ENCODE results near the gene MAPKAP1. TPM values are rescaled to one million over a fixed set of nuclear protein-coding genes. Genes with fewer than 3 reads are reported as not detected.

The MAPKAP1 gene
- total RNA-seq (47.3 TPM), polyA plus RNA-seq (ENCODE audit: insufficient read depth in 1 of 8, insufficient read length in 8 of 8, low replicate concordance in 1 of 8) (10 to 100 TPM; 55.1 to 67.3 (median 59.7) TPM)
- long read RNA-seq, donor 1, partial matches to known transcripts, result 0 of 7 reads
- long read RNA-seq, donor 1, other reads (novel, unspliced or antisense), result 0 of 7 reads
- long read RNA-seq, donor 2, result 0 reads
- long read RNA-seq, donor 3, transcript MAPKAP1-201 (12 exons, 3,395 nt), result major isoform, 15 of 45 reads
- long read RNA-seq, donor 3, partial matches to known transcripts, result 26 of 45 reads
- long read RNA-seq, donor 3, other reads (novel, unspliced or antisense), result 0 of 45 reads
- long read RNA-seq, donor 4, partial matches to known transcripts, result 10 of 15 reads
- long read RNA-seq, donor 4, other reads (novel, unspliced or antisense), result 0 of 15 reads
- long read RNA-seq, donor 5, transcript MAPKAP1-201 (12 exons, 3,395 nt), result major isoform, 13 of 69 reads
- long read RNA-seq, donor 5, transcript MAPKAP1-202 (11 exons, 3,256 nt), result minor isoform, 10 of 69 reads
- long read RNA-seq, donor 5, partial matches to known transcripts, result 42 of 69 reads
- long read RNA-seq, donor 5, other reads (novel, unspliced or antisense), result 0 of 69 reads
- long read RNA-seq, donor 6, transcript MAPKAP1-201 (12 exons, 3,395 nt), result major isoform, 8 of 34 reads
- long read RNA-seq, donor 6, transcript MAPKAP1-202 (11 exons, 3,256 nt), result minor isoform, 6 of 34 reads
- long read RNA-seq, donor 6, partial matches to known transcripts, result 12 of 34 reads
- long read RNA-seq, donor 6, other reads (novel, unspliced or antisense), result 0 of 34 reads
- long read RNA-seq, donor 7, partial matches to known transcripts, result 0 of 8 reads
- long read RNA-seq, donor 7, other reads (novel, unspliced or antisense), result 0 of 8 reads
- long read RNA-seq, donor 8, transcript MAPKAP1-201 (12 exons, 3,395 nt), result major isoform, 5 of 8 reads
- long read RNA-seq, donor 8, partial matches to known transcripts, result 0 of 8 reads
- long read RNA-seq, donor 8, other reads (novel, unspliced or antisense), result 0 of 8 reads
- long read RNA-seq, donor 9, partial matches to known transcripts, result 0 of 6 reads
- long read RNA-seq, donor 9, other reads (novel, unspliced or antisense), result 0 of 6 reads
- long read RNA-seq, donor 10, transcript MAPKAP1-201 (12 exons, 3,395 nt), result major isoform, 6 of 11 reads
- long read RNA-seq, donor 10, partial matches to known transcripts, result 0 of 11 reads
- long read RNA-seq, donor 10, other reads (novel, unspliced or antisense), result 0 of 11 reads
- long read RNA-seq, donor 11, partial matches to known transcripts, result 19 of 29 reads
- long read RNA-seq, donor 11, other reads (novel, unspliced or antisense), result 0 of 29 reads

GRCh38 chr9:125706651-125707471, at the start of gene MAPKAP1:
Gene MAPKAP1, minus strand, starts transcription at chr9:125707208. Its CDS starts 34,634 bp downstream, at chr9:125672574.
- H3K27ac ChIP-seq (ENCODE audit: low read length), result peak within 1 kb of the TSS; percentile 49
- H3K9me3 ChIP-seq (replicated peaks; ENCODE audit: control insufficient read depth, low read depth, low read length), result no peaks in the 10 kb centered on the region
- peaks cover 15% of the 10 kb centered on the region for H3K4me1 ChIP-seq (ENCODE audit: control insufficient read depth, insufficient read depth, low read length)
- 0% methylated on average over 62 of the region's 63 CpGs for WGBS (ENCODE audit: insufficient coverage)
- peaks cover 2% of the 10 kb centered on the region for H3K36me3 ChIP-seq (ENCODE audit: control insufficient read depth, insufficient read depth, low read length)
- H3K4me3 ChIP-seq (ENCODE audit: low read length), result peak within 1 kb of the TSS; percentile 91
- DNase-seq, result peak; percentile 98
- H3K27me3 ChIP-seq (ENCODE audit: control insufficient read depth, insufficient read depth, low read length), result no peaks in the 10 kb centered on the region

DNA sequence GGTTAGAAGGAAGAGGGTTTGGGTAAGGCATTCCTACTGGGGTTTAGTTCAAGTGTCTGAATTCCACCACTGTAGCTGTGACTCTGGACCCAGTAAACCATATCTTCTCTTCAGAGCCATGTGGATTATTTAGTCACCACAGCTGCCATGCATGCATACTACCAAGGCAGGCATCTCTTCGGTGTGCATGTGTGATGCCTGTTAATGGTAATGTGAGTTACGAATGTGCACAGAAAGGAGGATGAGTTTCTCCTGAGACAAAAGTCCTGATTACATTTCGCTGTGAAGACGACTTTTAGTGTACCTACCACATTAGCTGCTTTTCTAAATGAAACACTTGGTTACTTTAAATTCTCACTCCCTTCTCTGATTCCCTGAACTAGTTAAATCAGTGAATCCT, 49.5 kb upstream of the MAPKAP1 start:
- no peaks in the 10 kb centered on the region for H3K9me3 ChIP-seq (replicated peaks; ENCODE audit: control insufficient read depth, low read depth, low read length)
- no peak overlapping the region for H3K4me3 ChIP-seq (ENCODE audit: low read length)
- H3K4me1 ChIP-seq (ENCODE audit: control insufficient read depth, insufficient read depth, low read length), result no peaks in the 10 kb centered on the region
- 90% methylated on average over 2 of the region's 4 CpGs for WGBS (ENCODE audit: insufficient coverage)
- H3K27me3 ChIP-seq (ENCODE audit: control insufficient read depth, insufficient read depth, low read length), result no peaks in the 10 kb centered on the region
- no peak overlapping the region for H3K27ac ChIP-seq (ENCODE audit: low read length)
- DNase-seq, result no peak
- no peaks in the 10 kb centered on the region for H3K36me3 ChIP-seq (ENCODE audit: control insufficient read depth, insufficient read depth, low read length)

GRCh38 chr9:125755340-125755739, 48.3 kb upstream of the MAPKAP1 start:
- H3K9me3 ChIP-seq (replicated peaks; ENCODE audit: control insufficient read depth, low read depth, low read length), result no peaks in the 10 kb centered on the region
- no peaks in the 10 kb centered on the region for H3K36me3 ChIP-seq (ENCODE audit: control insufficient read depth, insufficient read depth, low read length)
- H3K4me3 ChIP-seq (ENCODE audit: low read length), result no peak overlapping the region
- no peak overlapping the region for H3K27ac ChIP-seq (ENCODE audit: low read length)
- no peaks in the 10 kb centered on the region for H3K27me3 ChIP-seq (ENCODE audit: control insufficient read depth, insufficient read depth, low read length)
- WGBS (ENCODE audit: insufficient coverage), result no CpG with 5 or more reads among the region's 1 CpG
- H3K4me1 ChIP-seq (ENCODE audit: control insufficient read depth, insufficient read depth, low read length), result no peaks in the 10 kb centered on the region
- DNase-seq, result no peak

DNA sequence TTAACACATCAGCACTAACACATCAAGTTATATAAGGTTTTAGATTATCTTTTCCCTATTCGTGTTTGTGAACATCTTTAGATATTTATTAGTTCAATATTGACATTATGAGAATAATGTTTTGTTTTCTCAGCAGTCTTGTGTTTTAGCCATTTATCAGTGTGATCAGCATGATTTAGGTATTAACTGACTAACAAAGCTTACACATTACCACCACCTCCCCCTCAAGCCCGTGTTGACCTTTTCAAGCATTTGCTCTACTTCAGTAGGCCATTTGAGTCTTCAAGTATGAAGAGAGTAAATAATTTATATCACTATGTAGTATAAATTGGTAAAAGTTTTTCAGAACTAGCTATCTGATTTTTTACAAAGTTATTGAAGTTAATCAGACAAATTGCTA, 47.1 kb upstream of the MAPKAP1 start:
- Histone ChIP-seq H3K4me1 (ENCODE audit: control insufficient read depth, insufficient read depth, low read length) (no peaks in the 10 kb centered on the region), H3K9me3 (replicated peaks; ENCODE audit: control insufficient read depth, low read depth, low read length) (no peaks in the 10 kb centered on the region), H3K4me3 (ENCODE audit: low read length) (no peak overlapping the region), H3K27me3 (ENCODE audit: control insufficient read depth, insufficient read depth, low read length) (no peaks in the 10 kb centered on the region), H3K36me3 (ENCODE audit: control insufficient read depth, insufficient read depth, low read length) (peaks cover 2% of the 10 kb centered on the region), H3K27ac (ENCODE audit: low read length) (no peak overlapping the region)
- DNase-seq, result no peak
- no CpG with 5 or more reads among the region's 2 CpGs for WGBS (ENCODE audit: insufficient coverage)

- no peak for DNase-seq
- peaks cover 5% of the 10 kb centered on the region for H3K4me1 ChIP-seq (ENCODE audit: control insufficient read depth, insufficient read depth, low read length)
- H3K9me3 ChIP-seq (replicated peaks; ENCODE audit: control insufficient read depth, low read depth, low read length), result no peaks in the 10 kb centered on the region
- no peak overlapping the region for H3K27ac ChIP-seq (ENCODE audit: low read length)
- H3K36me3 ChIP-seq (ENCODE audit: control insufficient read depth, insufficient read depth, low read length), result peaks cover 2% of the 10 kb centered on the region
- no CpG with 5 or more reads among the region's 3 CpGs for WGBS (ENCODE audit: insufficient coverage)
- H3K27me3 ChIP-seq (ENCODE audit: control insufficient read depth, insufficient read depth, low read length), result no peaks in the 10 kb centered on the region
- no peak overlapping the region for H3K4me3 ChIP-seq (ENCODE audit: low read length)
Observed at GRCh38 chr9:125752070-125752628, 45.1 kb upstream of the MAPKAP1 start.

GRCh38 chr9:125750627-125751011, 43.6 kb upstream of the MAPKAP1 start:
- Histone ChIP-seq H3K4me1 (ENCODE audit: control insufficient read depth, insufficient read depth, low read length) (peaks cover 9% of the 10 kb centered on the region), H3K9me3 (replicated peaks; ENCODE audit: control insufficient read depth, low read depth, low read length) (no peaks in the 10 kb centered on the region), H3K27me3 (ENCODE audit: control insufficient read depth, insufficient read depth, low read length) (no peaks in the 10 kb centered on the region), H3K27ac (ENCODE audit: low read length) (no peak overlapping the region), H3K4me3 (ENCODE audit: low read length) (no peak overlapping the region), H3K36me3 (ENCODE audit: control insufficient read depth, insufficient read depth, low read length) (peaks cover 2% of the 10 kb centered on the region)
- WGBS (ENCODE audit: insufficient coverage), result no CpG with 5 or more reads among the region's 6 CpGs
- DNase-seq, result no peak

DNA sequence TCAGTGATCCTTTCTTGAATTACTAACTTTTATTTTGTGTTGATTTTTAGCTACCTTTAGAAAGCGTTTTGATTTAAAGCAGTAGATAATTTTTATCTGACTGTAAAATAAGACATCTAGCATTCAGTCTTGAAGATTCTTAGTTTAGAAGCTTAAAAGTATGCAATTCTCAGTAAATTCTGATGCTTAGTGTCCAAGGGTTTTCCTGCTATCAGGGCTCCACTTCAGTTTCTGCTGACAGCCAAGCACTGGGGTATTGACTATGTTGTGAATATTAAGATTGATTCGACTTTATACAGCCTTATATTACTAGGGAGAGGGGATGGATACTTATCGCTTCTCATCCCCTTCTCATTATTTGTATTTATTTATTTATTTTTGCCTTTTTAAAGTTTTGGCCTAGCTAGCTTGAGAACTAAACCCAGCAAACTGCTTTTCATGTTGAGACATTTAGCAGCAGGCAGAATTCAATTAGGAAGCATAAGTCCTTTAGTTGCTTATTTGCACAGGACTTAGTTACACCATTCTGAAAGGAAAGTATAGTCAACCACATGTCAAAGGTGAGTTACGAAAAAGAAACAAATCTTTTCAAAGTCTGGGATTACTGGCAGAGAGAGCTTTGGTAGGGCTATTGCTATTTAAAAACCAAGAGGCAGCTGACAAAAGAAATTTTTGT, 43.1 kb upstream of the MAPKAP1 start:
- no peaks in the 10 kb centered on the region for H3K27me3 ChIP-seq (ENCODE audit: control insufficient read depth, insufficient read depth, low read length)
- H3K27ac ChIP-seq (ENCODE audit: low read length), result no peak overlapping the region
- no peak for DNase-seq
- no peaks in the 10 kb centered on the region for H3K9me3 ChIP-seq (replicated peaks; ENCODE audit: control insufficient read depth, low read depth, low read length)
- H3K4me3 ChIP-seq (ENCODE audit: low read length), result no peak overlapping the region
- WGBS (ENCODE audit: insufficient coverage), result no CpG with 5 or more reads among the region's 4 CpGs
- H3K4me1 ChIP-seq (ENCODE audit: control insufficient read depth, insufficient read depth, low read length), result peaks cover 13% of the 10 kb centered on the region
- peaks cover 2% of the 10 kb centered on the region for H3K36me3 ChIP-seq (ENCODE audit: control insufficient read depth, insufficient read depth, low read length)

GRCh38 chr9:125749287-125749935, 42.4 kb upstream of the MAPKAP1 start:
- Histone ChIP-seq H3K4me3 (ENCODE audit: low read length) (no peak overlapping the region), H3K27ac (ENCODE audit: low read length) (no peak overlapping the region), H3K27me3 (ENCODE audit: control insufficient read depth, insufficient read depth, low read length) (no peaks in the 10 kb centered on the region), H3K36me3 (ENCODE audit: control insufficient read depth, insufficient read depth, low read length) (peaks cover 2% of the 10 kb centered on the region), H3K4me1 (ENCODE audit: control insufficient read depth, insufficient read depth, low read length) (peaks cover 13% of the 10 kb centered on the region), H3K9me3 (replicated peaks; ENCODE audit: control insufficient read depth, low read depth, low read length) (no peaks in the 10 kb centered on the region)
- DNase-seq, result no peak
- no CpG with 5 or more reads among the region's 4 CpGs for WGBS (ENCODE audit: insufficient coverage)
